ENCODE data around the gene CELF2.
"Not testable (repeated sequence)": the region's sequence is repeated elsewhere in the genome, so short reads cannot be mapped to it uniquely, and the experiment has no call there.

Gene CELF2

DNA sequence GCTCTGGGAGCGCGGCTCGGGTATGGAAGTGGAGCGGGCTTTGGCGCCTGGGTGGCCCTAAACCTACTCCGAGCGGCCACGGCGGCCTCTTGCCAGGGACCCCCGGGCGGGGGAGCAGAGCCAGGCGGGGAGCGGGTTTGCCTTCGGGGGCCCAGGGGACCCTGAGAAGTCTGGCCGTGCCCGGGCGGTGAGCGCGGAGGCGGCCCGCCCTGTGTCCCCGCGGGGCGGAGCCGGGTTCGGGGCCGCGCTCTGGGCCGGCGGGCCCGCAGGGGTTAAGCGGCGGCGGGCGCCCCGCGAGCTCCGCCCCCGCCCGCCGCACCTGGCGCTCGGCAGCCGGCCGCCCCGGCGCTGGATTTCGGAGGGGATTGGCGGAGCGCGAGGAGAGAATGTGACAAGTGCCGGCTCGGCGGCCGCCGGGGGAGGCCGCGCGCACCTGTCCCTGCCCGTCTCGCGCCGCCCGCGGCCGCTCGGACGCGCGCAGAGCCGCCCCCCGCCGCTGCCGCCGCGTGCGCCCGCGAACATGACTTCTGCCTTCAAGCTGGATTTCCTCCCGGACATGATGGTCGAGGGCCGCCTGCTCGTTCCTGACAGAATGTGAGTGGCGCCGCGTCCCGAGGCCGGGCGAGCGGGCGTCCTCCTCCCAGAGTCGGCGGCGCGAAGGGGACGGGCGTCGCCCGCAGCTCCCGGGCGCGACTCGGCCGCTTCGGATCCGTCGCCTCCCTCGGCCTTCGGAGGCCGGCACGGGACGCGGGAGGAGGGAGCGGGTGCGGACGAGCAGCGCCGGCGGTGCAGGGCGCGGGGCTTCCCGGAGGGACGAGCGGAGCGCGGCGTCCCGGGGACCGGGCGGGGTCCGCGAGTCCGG, at the start of gene CELF2:
Gene CELF2 (plus strand): TSS at position 303 of the 862 bp plus-strand sequence. CDS start 218 bp downstream, at position 521.
- intact Hi-C loops (cut with DNase I), result no loop called here
- peak in 39 of 42 donors; percentile 38 to 85 (median 68) for DNase-seq

DNA sequence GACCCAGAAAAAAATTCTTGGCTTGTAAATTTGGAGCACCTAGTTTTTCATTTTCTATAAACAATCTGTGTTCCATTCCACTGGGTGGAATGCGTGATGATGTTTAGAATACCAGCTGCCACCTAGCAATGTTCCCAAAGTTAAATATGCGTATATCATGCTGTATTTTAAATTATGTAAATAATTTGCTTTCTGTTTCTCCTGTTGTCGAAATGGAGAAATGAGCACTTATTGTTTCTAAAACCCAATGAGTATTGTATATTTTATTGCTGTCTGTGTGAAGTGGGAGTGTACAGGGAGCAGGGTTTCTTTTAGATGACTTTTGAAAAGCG, 49.4 kb upstream of the CELF2 start:
- no peak for DNase-seq
- intact Hi-C loops (cut with DNase I), result no loop called here

DNA sequence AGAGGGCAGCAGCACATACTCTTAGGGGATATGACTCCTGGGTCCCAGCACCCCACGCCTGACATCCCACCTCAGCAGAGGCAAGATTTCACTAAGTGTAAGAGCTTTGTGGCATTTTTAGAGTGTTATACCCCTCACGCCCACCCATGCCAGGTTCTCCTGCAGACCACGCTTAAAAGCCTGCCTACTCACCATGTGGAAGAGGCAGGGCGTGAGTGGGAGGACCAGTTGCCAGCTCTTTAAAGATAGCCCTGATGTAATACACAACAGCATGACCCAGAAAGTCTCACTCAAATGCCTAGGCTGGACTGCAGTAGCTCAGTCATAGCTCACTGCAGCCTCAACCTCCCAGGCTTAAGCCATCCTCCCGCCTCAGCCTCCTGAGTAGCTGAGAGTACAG, 44.4 kb upstream of the CELF2 start:
- intact Hi-C loops (cut with DNase I), result no loop called here
- no peak for DNase-seq

DNA sequence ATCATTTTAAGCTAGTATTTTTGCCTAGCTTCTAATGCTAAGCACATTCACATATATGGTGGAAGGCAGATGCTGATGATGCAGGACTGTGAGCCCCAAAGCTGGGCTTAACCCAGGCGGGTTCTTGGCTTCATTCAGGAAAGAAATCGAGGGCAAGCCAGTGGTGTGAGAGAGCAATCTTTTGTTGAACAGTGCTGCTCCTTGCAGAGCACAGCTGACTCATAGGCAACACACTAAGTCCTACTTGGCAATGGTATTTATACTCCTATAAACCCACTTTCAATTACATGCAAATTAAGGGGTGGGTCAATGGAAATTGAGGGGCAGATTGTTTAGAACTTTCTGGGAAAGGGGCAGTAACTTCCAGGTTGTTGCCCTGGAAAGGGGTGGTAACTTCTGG, 42.0 kb upstream of the CELF2 start:
- intact Hi-C loops (cut with DNase I), result no loop called here
- DNase-seq, result peak in 1 of 42 donors; percentile 13

DNA sequence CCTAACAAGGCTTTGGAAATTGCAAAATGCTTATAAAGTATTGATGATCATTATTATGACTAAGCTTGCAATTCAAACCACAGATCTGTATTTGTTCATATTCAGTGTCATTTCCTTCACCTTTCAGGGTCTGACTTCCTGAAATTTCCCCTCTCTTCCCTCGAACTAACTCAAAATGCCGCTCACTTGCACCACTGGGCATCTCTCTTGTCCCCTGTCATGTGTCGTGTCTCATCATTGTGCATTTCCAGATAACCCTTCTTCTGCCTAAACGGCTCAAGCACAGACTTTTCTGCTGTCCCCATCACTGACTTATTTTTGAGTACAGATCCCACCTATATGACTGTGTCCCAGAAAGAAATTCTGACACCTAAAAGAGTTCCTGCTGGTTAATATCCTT, 41.0 kb upstream of the CELF2 start:
- intact Hi-C loops (cut with DNase I), result no loop called here
- DNase-seq, result no peak

DNA sequence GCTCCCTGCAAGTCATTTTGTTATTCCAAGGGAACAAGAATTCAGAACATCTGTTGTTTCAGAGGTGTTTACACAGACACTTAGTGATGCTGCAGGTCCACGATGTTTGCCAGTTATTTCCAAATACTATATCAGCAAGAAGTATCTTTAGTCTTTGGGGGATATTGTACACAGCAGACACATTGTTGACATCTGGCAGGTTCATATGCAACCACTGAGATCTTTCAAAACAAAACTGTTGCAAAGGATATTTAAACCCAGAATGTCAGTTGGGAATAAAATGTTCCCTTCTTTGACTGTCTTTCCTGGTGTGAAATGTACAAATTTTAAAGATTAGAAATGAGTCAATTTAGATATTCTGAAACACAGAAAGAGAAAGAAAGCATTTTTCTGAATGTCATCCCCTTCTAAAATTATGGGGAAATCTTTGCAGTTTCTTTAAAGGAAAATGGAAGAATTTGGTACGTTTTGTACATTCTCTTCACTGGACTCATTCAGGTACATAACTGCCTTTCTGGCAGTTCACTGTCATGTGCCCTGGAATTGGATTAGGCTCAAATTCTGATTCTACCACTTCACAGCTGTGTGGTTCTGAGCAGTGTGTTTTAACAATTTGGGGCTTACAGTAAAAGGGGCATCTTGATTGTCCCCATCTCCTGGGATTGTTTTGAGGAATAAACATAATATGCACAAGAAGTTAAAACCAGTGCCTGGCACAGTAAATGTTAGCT, 40.3 kb upstream of the CELF2 start:
- no peak for DNase-seq
- intact Hi-C loops (cut with DNase I), result no loop called here

DNA sequence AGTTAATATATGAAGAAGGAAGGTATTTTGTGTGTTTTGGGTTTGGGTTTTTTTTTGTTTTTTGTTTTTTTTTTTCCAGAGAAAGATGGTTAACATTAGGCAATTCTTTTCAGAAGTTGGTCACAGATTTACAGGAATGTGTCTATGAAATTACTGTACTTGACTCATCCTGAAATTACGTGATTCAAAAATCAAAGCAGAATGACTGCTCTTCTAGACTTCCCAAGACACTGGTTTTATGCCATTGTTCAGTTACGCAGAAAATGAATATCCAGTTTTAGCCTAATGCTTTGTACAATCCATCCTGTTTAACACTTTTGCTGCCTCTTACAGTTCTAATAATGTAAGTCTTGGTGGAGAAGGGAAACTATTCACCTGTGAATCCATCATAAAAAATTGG, 39.7 kb upstream of the CELF2 start:
- intact Hi-C loops (cut with DNase I), result no loop called here

DNA sequence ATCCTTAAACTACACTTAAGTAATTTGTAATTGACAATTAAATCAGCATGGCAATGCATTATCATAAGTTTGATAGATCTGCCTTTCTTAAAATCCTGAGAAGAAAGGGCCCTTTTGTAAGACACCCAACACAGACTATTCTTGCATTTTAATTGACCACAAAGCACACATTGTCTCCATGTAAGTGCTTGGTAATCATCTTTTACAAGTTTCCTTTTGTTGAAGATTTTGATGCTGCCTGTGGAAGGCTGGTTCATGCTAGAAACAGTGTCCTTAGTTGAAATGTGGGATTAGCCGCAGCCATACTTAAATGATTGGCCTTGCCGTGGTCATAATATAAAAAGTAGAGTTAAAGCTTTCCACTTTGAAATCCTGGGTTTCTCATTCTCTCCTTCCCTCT, 32.3 kb upstream of the CELF2 start:
- intact Hi-C loops (cut with DNase I), result no loop called here
- DNase-seq, result no peak

More for the DNA sequence above, 39.7 kb upstream of the CELF2 start:
- no peak for DNase-seq

DNA sequence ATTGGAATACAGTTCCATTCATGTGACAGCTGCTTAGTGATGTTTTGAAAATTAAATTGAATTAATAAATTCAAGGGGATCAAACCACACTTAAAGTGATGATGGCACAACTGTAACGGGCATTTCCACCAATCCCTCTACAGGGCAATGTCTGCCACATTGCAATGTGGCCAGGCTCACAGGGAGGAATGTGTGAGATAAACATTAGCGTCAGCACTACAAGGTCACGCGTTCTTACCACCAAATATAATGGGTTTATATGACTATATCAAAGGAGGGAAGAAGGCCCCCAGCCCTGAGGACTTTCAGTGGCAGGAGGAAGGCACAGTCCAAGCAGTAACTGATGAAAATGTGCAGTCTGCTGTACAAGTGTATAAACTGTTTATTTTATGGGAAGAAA, 31.1 kb upstream of the CELF2 start:
- intact Hi-C loops (cut with DNase I), result no loop called here
- no peak for DNase-seq

DNA sequence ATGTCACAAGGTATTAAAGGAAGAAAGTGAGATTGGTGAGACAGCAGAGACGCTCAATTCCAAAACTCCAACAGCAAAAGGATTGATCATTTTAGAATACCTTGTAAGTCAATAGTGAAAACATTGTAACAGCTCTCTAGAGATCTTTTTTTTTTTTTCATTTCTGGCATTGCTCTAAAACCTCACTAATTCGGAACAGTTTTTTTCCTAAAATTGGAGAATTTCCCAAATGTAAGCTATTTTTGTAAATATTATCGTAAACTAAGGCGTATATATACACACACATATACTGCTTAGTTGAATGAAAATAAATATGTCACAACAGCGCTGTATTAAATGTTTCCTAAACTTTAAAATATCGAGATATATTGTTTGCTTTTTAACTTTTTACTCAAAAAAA, 30.6 kb upstream of the CELF2 start:
- intact Hi-C loops (cut with DNase I), result no loop called here
- DNase-seq, result no peak

DNA sequence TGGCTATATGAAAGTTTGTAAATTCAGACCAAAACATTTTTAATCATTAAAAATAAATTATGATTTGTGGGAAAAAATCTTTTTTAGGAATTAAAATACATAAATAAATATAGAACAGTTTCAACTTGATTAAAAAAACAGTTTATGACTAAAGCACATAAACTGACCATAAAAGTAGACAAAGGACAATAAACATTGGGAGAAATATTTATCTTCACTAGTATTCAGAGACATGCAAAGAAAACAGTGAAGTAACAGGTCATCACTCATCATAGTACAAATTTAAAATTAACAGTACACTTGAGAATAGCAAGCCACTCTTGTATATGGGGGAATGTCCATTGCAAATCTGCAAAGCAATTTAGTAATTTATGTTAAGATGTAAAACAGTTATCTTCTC, 28.0 kb upstream of the CELF2 start:
- intact Hi-C loops (cut with DNase I), result no loop called here
- no peak for DNase-seq

DNA sequence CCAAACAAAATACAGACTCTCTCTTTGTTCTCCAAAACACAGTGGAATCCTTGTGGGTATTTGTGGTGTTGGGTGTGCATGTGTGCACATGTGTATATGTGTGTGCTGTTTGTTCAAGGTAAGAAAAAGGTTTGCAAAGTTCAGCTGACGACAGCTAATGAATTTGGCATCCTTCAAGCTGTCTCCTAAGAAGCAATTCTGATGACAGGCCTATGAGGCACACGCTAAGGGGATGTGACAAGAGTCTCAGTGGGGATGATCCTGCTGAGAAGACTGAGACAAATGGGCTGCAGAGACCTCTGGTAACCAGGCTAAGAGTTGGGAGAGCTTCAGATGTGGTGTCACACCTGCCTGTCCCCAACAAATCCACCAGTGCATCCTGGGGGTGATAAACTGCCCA, 26.5 kb upstream of the CELF2 start:
- intact Hi-C loops (cut with DNase I), result no loop called here
- no peak for DNase-seq

DNA sequence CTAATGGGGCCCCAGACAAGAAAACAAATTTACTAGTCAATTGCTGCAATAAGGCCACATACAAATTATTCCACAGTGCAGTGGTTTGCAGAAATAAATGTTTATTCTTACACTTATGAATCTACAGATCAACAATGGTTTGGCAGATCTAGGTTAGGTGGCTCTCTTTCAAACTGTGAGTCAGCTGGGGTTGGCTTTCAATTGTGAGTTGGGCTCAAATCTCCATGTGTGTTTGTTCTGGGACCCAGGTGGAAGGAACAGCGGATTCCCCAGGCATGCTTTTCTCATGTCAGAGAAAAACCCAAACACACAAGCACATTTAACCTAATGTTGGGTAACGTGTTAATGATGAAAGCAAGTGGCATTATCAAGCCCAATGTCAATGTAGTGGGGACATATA, 25.6 kb upstream of the CELF2 start:
- DNase-seq, result no peak
- intact Hi-C loops (cut with DNase I), result no loop called here

DNA sequence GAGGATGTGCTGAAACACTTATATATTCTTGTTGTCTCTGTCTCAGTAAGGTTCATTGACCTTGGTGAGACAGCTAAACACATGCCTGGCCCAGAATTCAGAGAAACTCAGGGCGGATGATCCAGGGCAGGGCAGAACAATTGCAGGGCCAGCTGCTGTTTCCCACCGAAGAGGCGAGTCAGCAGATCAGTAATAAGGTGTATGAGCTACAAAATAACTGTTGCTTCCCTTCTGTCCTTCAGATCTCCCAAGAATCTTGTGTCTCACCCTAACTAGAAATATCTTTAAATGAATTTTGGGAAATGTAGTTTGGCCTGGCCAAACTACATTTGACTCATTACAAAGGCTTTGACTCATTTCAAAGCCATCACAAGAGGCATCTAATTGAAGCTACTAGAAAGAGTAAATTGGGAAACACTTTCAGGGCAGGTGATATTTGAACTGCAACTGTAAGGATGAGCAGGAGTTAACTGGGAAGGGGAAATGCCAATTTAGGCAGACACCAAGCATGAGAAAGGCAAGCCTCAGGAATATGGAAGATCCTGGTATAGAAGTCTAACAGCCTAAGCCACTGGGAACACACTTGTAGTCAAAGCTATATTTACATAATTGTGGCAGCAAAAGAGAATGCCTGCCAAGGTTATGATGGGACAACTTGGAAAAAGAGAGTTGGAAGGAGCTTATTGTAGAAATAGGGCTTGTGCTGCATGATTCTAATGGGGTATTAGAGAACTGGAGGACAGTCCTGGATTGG, 24.5 kb upstream of the CELF2 start:
- no peak for DNase-seq
- intact Hi-C loops (cut with DNase I), result no loop called here

DNA sequence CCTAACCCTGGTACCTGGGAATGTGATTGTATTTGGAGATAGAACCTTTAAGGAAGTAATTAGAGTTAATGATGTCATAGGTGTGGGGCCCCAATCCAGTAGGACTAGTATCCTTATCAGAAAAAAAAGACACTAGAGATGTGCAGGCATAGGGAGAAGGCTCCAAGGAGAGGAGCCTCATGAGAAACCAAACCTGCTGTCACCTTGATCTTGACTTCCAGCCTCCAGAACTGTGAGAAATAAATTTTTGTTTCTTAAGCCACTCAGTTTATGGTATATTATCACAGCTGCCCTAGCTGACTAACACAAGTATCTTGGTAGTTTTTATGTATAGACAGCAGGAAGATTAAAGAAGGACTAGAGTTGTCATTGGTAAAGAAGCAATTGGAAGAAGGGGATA, 23.9 kb upstream of the CELF2 start:
- intact Hi-C loops (cut with DNase I), result no loop called here
- DNase-seq, result no peak

DNA sequence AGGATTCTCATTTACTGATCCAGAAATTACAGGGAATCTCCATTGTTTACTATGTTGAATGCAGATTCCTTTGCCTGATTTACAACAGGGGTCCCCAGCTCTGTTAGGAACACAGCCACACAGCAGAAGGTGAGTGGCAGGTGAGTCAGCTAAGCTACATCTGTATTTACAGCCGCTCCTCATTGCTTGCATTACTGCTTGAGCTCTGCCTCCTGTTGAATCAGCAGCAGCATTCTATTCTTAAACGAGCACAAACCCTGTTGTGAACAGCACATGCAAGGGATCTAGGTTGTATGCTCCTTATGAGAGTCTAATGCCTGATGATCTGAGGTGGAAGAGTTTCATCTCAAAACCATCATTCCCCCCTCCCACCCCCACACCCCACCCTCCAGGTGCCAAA, 23.3 kb upstream of the CELF2 start:
- intact Hi-C loops (cut with DNase I), result no loop called here
- DNase-seq, result no peak

DNA sequence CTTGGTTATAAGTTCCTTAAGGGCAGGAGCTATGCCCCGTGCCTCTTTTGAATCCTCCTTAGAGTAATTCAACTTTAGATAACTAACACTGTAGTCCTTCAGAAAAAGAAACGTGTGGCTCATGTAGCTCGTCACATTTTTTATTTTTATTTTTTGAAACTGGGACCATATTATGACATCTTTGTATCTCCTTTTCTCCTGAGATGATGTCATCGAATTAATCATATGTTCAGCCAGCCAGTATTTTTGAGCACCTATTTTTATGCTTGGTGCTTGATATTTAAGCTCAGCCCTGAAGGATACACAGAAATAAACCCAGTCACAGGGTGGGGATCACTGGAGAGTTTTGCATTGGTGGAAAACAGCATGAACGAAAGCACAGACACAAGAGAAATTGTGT, 22.6 kb upstream of the CELF2 start:
- intact Hi-C loops (cut with DNase I), result no loop called here
- no peak for DNase-seq

DNA sequence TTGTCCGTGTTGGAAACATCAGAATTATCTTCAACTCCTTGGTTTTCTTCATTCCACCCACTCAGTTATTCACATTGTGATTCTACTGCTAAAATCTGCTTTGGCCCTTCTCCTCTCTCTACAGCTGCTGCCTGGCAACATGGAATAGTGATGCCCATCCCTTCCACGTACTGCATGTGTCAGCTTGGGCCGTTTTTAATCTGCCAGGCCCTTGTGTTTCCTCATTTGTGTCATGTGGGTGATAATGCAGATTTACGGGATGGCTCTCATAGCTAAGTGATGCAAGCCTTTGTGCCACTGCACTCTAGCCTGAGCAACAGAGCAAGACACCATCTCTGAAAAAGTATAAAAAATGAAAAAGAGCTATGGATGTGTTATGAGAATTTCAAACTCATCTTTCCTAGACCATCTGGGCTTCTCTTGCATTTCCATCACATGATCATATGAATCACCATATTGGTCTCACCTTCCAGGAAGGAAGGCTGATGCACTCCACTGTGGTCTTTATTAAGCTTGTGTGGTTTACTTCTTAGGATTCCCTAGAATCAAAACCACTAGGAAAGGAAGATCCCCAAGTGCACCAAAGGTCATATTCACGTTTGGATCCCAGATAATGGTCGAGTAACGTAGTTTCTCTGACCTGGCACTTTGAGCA, 20.6 kb upstream of the CELF2 start:
- intact Hi-C loops (cut with DNase I), result no loop called here
- no peak for DNase-seq

DNA sequence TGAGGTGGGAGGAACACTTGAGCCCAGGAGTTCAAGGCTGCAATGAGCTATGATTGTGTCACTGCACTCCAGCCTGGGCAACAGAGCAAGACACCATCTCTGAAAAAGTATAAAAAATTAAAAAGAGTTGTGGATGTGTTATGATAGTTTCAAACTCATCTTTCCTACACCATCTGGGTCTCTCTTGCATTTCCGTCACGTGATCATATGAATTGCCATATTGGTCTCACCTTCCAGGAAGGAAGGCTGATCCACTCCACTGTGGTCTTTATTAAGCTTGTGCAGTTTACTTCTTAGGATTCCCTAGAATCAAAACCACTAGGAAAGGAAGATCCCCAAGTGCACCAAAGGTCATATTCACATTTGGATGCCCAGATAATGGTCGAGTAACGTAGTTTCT, 18.2 kb upstream of the CELF2 start:
- DNase-seq; intact Hi-C loops (cut with DNase I): not testable (repeated sequence)

DNA sequence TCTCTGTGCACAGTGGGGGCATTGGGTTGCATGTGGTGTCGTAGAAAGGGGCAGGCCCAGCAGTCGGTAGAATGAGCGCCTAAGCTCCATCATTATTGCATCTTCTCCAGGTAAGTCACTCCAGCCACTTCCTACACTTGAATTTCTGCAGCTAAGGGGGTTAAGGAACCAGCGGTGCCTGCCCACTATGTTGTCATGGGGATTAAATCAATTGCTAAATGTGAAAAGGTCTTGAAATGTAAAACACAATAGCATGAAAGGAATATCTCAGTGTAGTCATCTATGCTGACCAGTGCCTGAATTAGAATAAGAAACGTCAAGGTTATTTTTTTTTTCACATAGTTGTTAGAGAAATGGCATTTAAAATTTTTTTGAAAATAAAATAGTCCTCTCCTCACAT, 15.2 kb upstream of the CELF2 start:
- no peak for DNase-seq
- intact Hi-C loops (cut with DNase I), result no loop called here
